Body of pancreas (tissue), 4 donors: Measurements from ENCODE around the gene PDHB. TPM values are rescaled to one million over a fixed set of nuclear protein-coding genes. Genes with fewer than 3 reads are reported as not detected.
A peak's percentile ranks its signal among the peaks of the same experiment; 100 is the strongest.

ENCODE experiments used
- ATAC-seq: fragments of 150-250 bp; one replicate; pipeline ENCODE4 v1.9.1; 2016
- DNase-seq, 4 donors: peaks; one replicate each; pipeline ENCODE4 v3.0.0-alpha.2; 2019
- H3K27ac ChIP-seq, 4 donors: fragments of 200-600 bp; sonication (generic); 1 replicate in 3 of 4; 2 replicates in 1 of 4; pipeline versions ENCODE4 v1.5.1 to v1.6.1; 2016 to 2019; ENCODE audit warnings: mild to moderate bottlenecking in 1 of 4, mixed read lengths in 1 of 4, moderate library complexity in 1 of 4
- H3K27me3 ChIP-seq, 2 donors: fragments of 200-600 bp; sonication (generic); one replicate each; pipeline ENCODE4 v1.6.0; 2016; ENCODE audit warnings: mild to moderate bottlenecking in 1 of 2
- H3K36me3 ChIP-seq, 2 donors: fragments of 200-600 bp; sonication (generic); replicated peaks in 1 of 2; 2 replicates each; pipeline ENCODE4 v1.5.1; 2016; ENCODE audit warnings: low read depth in 2 of 2; ENCODE audit not compliant: insufficient read depth in 1 of 2
- H3K4me1 ChIP-seq: fragments of 200-600 bp; sonication (generic); one replicate; pipeline ENCODE4 v1.6.0; 2016
- H3K4me3 ChIP-seq, 2 donors: fragments of 200-600 bp; sonication (generic); 1 replicate in 1 of 2; 2 replicates in 1 of 2; pipeline ENCODE4 v1.5.1; 2016 to 2019
- H3K9me3 ChIP-seq, 3 donors: fragments of 200-600 bp; sonication (generic); 1 replicate in 2 of 3; 2 replicates in 1 of 3; pipeline ENCODE4 v1.5.1; 2016
- POLR2A ChIP-seq, 3 donors: fragments of 450-650 bp; IDR thresholded peaks; one replicate each; pipeline ENCODE4 v1.6.1; 2016; ENCODE audit warnings: antibody characterized with exemption in 3 of 3, mild to moderate bottlenecking in 2 of 3
- WGBS, 2 donors: methylation state at CpG; one replicate each; pipeline ENCODE4 v1.1.5; 2017; 5-methylcytosine and 5-hydroxymethylcytosine counted together
- intact Hi-C: fragments of 100-400 bp; cut with DNase I; formaldehyde crosslinking; loops from one replicate; pipeline ENCODE4 v1.15.1; 2023
- total RNA-seq, 2 donors: library from RNA; depleted of rRNA; stranded (reverse); fragments of >200 nt; gene quantifications; one replicate each; pipeline ENCODE4 v1.1.0, GENCODE V29; 2016
- TF ChIP-seq, protein P1 (sequence below), 7 experiments: fragments of 450-650 bp in 4 of 7; fragments of 200-600 bp in 3 of 7; sonication (generic) in 3 of 7; IDR thresholded peaks; one replicate each; pipeline ENCODE4 v1.5.1; 2016 to 2019; ENCODE audit warnings: antibody characterized with exemption in 7 of 7

Gene PDHB
- total RNA-seq, 2 donors from 2014 or later: 23.4 to 32.7 TPM

DNA sequence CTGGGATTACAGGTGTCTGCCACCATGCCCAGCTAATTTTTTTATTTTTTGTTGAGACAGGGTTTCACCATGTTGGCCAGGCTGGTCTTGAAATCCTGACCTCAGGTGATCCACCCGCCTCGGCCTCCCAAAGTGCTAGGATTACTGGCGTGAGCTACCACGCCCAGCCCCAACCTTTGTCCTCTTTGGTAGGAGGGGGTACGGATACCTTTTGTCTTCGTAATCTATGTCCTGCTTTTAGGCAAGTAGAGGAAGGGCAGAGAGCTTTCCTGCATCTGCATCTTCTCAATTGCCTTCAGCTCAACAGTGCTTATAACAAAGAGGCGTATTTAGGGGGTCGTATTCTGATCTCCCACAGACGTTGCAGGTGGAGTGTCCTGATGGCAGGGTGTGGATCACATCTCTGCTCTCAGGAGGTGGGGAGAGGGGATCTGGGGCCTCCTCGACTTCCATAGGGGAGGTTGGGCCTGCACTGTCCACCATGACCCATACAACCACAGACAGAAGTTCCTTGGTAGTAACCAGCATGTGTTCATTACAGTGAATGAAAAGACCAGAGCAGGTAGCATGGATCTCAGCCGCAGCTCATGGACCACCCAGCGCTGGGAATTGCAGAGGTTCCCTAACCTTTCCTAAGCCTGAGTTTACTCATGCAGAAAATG lies 36.9 kb upstream of the PDHB start:
- WGBS, 2 donors: 95 to 96% methylated on average over 12 of the region's 12 CpGs
- no peak for DNase-seq
- TF ChIP-seq, protein P1, sequence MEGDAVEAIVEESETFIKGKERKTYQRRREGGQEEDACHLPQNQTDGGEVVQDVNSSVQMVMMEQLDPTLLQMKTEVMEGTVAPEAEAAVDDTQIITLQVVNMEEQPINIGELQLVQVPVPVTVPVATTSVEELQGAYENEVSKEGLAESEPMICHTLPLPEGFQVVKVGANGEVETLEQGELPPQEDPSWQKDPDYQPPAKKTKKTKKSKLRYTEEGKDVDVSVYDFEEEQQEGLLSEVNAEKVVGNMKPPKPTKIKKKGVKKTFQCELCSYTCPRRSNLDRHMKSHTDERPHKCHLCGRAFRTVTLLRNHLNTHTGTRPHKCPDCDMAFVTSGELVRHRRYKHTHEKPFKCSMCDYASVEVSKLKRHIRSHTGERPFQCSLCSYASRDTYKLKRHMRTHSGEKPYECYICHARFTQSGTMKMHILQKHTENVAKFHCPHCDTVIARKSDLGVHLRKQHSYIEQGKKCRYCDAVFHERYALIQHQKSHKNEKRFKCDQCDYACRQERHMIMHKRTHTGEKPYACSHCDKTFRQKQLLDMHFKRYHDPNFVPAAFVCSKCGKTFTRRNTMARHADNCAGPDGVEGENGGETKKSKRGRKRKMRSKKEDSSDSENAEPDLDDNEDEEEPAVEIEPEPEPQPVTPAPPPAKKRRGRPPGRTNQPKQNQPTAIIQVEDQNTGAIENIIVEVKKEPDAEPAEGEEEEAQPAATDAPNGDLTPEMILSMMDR (IDR thresholded peaks at IDR 0.05): no peak
- Histone ChIP-seq H3K27me3 (no peaks in the 10 kb centered on the region), H3K4me3 (no peak overlapping the region), H3K4me1 (peaks cover 21% of the 10 kb centered on the region), H3K27ac (peak overlapping the region; percentile 44 to 80 (median 58)), H3K36me3 (no peaks in the 10 kb centered on the region), H3K9me3 (no peaks in the 10 kb centered on the region)
- ATAC-seq: no peak
- intact Hi-C loops: no loop called here

DNA sequence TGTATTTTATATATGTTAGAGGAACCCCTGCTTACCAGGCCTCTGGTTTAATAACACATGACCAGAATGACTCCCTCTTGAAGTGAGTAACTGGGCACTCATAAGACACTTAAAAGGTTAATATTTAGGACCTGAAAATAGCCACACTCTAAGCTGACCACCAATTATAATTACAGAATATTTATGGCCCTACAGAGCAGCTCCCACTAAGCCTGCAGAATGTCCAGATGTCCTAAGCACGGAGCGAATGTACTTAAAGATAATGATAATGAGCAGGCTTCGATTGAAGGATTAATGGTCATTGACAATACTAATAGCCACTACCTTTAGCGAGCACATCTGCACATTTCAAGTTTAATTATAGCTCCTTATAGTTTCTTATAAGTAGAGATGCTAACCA lies 35.5 kb upstream of the PDHB start:
- ATAC-seq: no peak
- DNase-seq: no peak
- Histone ChIP-seq H3K27ac (no peak overlapping the region), H3K36me3 (no peaks in the 10 kb centered on the region), H3K4me1 (peaks cover 21% of the 10 kb centered on the region), H3K9me3 (no peaks in the 10 kb centered on the region), H3K27me3 (no peaks in the 10 kb centered on the region), H3K4me3 (no peak overlapping the region)
- WGBS, 2 donors: 85 to 87% methylated on average over 4 of the region's 4 CpGs
- intact Hi-C loops: no loop called here
- TF ChIP-seq, protein P1 (IDR thresholded peaks at IDR 0.05): no peak
- TF ChIP-seq POLR2A (IDR thresholded peaks at IDR 0.05): no peak

DNA sequence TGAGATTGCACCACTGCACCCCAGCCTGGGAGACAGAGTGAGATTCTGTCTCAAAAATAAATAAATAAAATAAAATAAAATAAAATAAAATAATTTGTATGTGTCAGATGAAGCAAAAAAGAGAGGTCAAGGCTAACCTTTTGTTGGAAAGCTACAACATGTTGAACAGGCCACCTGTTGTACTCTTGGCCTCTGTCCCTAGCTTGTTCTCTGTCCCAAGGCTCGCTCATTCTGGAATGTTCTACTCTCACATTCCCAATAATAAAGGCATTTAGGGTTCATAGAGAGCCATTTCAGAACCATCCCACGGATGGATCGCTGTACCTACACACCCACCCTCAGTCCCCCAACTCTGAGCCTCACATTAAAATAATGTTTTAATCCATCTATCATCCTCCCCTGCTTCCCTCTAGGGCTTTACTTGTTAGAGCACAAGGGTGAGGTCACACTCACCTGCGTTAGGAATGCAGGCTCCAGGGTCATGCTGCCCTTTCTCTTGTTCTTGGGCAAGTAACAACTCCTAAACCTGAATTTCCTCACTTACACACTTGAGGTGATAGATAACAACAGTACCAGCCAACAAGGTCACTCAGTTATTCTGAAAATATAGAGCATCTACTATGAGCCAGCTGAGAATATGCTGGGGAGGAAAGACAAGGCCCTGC lies 33.4 kb upstream of the PDHB start:
- Histone ChIP-seq H3K4me1 (peaks cover 31% of the 10 kb centered on the region), H3K9me3 (no peaks in the 10 kb centered on the region), H3K4me3 (no peak overlapping the region), H3K36me3 (no peaks in the 10 kb centered on the region), H3K27me3 (no peaks in the 10 kb centered on the region), H3K27ac (peak overlapping the region in 2 of 4 donors; percentile 45 to 54)
- peak; percentile 41 for ATAC-seq
- no peak for DNase-seq
- TF ChIP-seq, protein P1 (IDR thresholded peaks at IDR 0.05): no peak
- no peak for TF ChIP-seq POLR2A (IDR thresholded peaks at IDR 0.05)
- intact Hi-C loops: no loop called here
- WGBS, 2 donors: 63 to 72% methylated on average over 4 of the region's 4 CpGs

DNA sequence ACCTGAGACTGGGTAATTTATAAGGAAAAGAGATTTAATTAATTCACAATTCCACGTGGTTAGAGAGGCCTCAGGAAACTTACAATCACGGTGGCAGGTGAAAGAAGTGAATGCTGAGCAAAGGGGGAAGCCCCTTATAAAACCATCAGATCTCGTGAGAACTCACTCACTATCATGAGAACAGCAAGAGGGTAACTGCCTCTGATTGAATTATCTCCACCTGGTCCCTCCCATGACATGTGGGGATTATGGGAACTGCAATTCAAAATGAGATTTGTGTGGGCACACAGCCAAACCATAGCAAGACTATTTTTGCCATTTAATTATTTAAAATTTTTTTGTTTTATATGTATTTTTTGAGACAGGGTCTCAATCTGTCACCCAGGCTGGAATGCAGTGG lies 31.2 kb upstream of the PDHB start:
- intact Hi-C loops: no loop called here
- Histone ChIP-seq H3K9me3 (no peaks in the 10 kb centered on the region), H3K27me3 (no peaks in the 10 kb centered on the region), H3K36me3 (no peaks in the 10 kb centered on the region), H3K4me1 (peaks cover 13% of the 10 kb centered on the region), H3K4me3 (no peak overlapping the region), H3K27ac (no peak overlapping the region)
- DNase-seq (no peak), ATAC-seq (no peak)
- 67 to 71% methylated on average over 3 of the region's 3 CpGs for WGBS, 2 donors
- TF ChIP-seq POLR2A (IDR thresholded peaks at IDR 0.05): no peak
- TF ChIP-seq, protein P1 (IDR thresholded peaks at IDR 0.05): no peak

DNA sequence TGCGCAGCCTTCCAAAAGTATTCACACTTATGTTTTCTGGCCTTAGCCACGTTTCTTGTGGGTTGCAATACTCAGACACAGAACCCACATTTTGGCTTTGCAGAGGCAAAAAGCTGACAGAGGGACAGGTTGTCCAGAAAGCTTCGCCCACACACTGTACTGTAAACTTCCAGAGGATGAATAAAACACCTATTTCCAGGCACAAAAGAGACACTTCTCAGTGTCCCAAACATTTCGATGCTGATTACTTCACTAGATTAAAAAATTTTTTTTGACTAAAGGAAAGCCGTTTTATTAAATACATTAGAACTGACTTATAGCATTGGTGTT lies 30.3 kb upstream of the PDHB start:
- TF ChIP-seq, protein P1 (IDR thresholded peaks at IDR 0.05): no peak
- no peak for TF ChIP-seq POLR2A (IDR thresholded peaks at IDR 0.05)
- no peak overlapping the region for H3K27ac ChIP-seq
- H3K27me3 ChIP-seq: no peaks in the 10 kb centered on the region
- intact Hi-C loops: no loop called here
- H3K4me3 ChIP-seq: no peak overlapping the region
- peaks cover 13% of the 10 kb centered on the region for H3K4me1 ChIP-seq
- WGBS, 2 donors: 31 to 33% methylated on average over 5 of the region's 5 CpGs
- no peaks in the 10 kb centered on the region for H3K9me3 ChIP-seq
- DNase-seq (no peak), ATAC-seq (no peak)
- H3K36me3 ChIP-seq: no peaks in the 10 kb centered on the region
